NB4 (cell line): ENCODE results near the gene TBC1D22A.

Source experiments
- CTCF ChIP-seq: IDR thresholded peaks from one replicate; pipeline ENCODE4 v1.5.1; 2012; ENCODE audit warnings: low read depth, low read length
- POLR2A ChIP-seq: IDR thresholded peaks from 2 replicates; pipeline ENCODE4 v1.6.1; 2011; ENCODE audit warnings: mild to moderate bottlenecking; ENCODE audit not compliant: insufficient read length; ENCODE audit errors: extremely low read depth
- TF ChIP-seq, protein P1 (sequence below): IDR thresholded peaks from 2 replicates; pipeline ENCODE4 v1.6.1; 2011; ENCODE audit warnings: low read depth, low read length

- TF ChIP-seq CTCF (no peak), POLR2A (no peak)
- TF ChIP-seq, protein P1, sequence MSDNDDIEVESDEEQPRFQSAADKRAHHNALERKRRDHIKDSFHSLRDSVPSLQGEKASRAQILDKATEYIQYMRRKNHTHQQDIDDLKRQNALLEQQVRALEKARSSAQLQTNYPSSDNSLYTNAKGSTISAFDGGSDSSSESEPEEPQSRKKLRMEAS: no peak
These were observed 7.6 kb upstream of the TBC1D22A start for GRCh38 chr22:46754826-46755225.
